Nephron (organoid): ENCODE data around the gene PGAM1.

ENCODE experiments used
- H3K27ac Mint-ChIP-seq, 3 experiments: 2 replicates each; pipeline ENCODE4 v1.8.0; 2020; ENCODE audit warnings: mixed read lengths in 3 of 3, mild to moderate bottlenecking in 2 of 3, moderate library complexity in 1 of 3
- H3K27me3 Mint-ChIP-seq: 2 replicates; pipeline ENCODE4 v1.8.0; 2021; ENCODE audit warnings: low read depth, mild to moderate bottlenecking, moderate library complexity, mixed read lengths
- H3K36me3 Mint-ChIP-seq: 2 replicates; pipeline ENCODE4 v1.8.0; 2020; ENCODE audit warnings: low read depth, mixed read lengths
- H3K4me1 Mint-ChIP-seq: 2 replicates; pipeline ENCODE4 v1.8.0; 2020; ENCODE audit warnings: mixed read lengths
- H3K4me3 Mint-ChIP-seq, 3 experiments: 2 replicates each; pipeline ENCODE4 v1.8.0; 2020; ENCODE audit warnings: mild to moderate bottlenecking in 3 of 3, mixed read lengths in 3 of 3, moderate library complexity in 2 of 3
- H3K9me3 Mint-ChIP-seq: 2 replicates; pipeline ENCODE4 v1.8.0; 2020; ENCODE audit warnings: mixed read lengths
- CTCF ChIP-seq, 3 experiments: fragments of 200-600 bp; sonication (generic); IDR thresholded peaks; one replicate each; pipeline ENCODE4 v1.5.0; 2021; ENCODE audit warnings: antibody characterized with exemption in 3 of 3; ENCODE audit not compliant: unreplicated experiment in 3 of 3

PGAM1 gene

DNA sequence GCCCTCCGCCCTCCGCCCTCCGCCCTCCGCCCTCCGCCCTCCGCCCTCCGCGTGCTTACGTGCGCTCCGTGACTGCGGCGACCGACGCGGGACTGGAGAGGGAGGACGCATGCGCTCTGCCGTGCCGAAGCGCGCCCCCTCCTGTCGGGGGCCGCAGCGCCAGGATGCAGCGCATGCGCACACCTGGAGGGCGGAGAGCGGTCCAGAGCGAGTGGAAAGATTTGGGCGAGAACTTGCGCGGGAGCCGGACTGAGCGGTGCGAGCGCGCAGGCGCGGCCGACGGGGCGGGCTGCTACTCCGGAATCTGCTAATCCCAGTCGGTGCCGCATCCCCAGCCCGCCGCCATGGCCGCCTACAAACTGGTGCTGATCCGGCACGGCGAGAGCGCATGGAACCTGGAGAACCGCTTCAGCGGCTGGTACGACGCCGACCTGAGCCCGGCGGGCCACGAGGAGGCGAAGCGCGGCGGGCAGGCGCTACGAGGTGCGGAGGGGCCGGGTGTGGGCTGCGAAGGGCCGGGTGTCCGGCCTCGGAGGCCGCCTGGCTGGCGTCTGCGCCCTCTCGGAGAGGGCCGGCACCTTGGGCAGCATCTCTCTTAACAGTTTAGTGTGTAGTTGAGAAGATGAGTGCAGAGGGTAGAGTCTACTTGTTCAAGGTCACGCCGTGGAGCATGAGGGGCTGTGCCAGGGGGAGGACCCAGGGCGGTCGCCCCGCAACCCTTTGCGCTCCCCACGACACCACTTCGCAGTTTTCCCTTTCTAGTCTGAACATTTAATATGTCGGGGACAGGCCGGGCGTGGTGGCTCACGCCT, at the start of gene PGAM1:
TSS of gene PGAM1 (plus strand) at position 228 of the 812 bp plus-strand sequence. CDS start at position 345, 117 bp downstream.
- no peaks in the 10 kb centered on the region for H3K9me3 Mint-ChIP-seq
- peak within 1 kb of the TSS; percentile 93 to 94 (median 93) for H3K4me3 Mint-ChIP-seq
- H3K36me3 Mint-ChIP-seq = peaks cover 23% of the 10 kb centered on the region
- TF ChIP-seq CTCF (IDR thresholded peaks at IDR 0.05; ENCODE audit: unreplicated experiment in 3 of 3) = peak; percentile 44 to 61 (median 47)
- peaks cover 24% of the 10 kb centered on the region for H3K4me1 Mint-ChIP-seq
- H3K27ac Mint-ChIP-seq = peak within 1 kb of the TSS; percentile 76 to 91 (median 89)
- no peaks in the 10 kb centered on the region for H3K27me3 Mint-ChIP-seq

DNA sequence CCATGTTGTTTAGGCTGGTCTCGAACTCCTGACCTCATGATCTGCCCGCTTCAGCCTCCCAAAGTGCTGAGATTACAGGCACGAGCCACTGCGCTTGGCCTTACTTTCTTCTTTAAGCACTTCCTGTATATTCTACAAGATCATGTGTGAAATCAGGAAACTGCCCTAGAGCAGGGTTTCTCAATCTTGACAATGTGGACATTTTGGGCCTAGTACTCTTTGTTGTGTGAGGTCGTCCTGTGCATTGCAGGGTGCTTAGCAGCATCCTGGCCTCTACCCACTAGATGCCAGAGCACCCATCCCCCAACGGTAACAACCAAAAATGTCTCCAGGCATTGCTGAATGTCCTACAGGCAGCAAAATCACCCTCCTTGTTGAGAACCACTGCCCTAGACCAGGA, 49.6 kb upstream of the PGAM1 start:
- no peak for TF ChIP-seq CTCF (IDR thresholded peaks at IDR 0.05; ENCODE audit: unreplicated experiment in 3 of 3)
- Mint-ChIP-seq H3K27me3 (no peaks in the 10 kb centered on the region), H3K4me3 (no peak overlapping the region), H3K36me3 (peaks cover 31% of the 10 kb centered on the region), H3K27ac (no peak overlapping the region), H3K9me3 (no peaks in the 10 kb centered on the region), H3K4me1 (no peaks in the 10 kb centered on the region)

DNA sequence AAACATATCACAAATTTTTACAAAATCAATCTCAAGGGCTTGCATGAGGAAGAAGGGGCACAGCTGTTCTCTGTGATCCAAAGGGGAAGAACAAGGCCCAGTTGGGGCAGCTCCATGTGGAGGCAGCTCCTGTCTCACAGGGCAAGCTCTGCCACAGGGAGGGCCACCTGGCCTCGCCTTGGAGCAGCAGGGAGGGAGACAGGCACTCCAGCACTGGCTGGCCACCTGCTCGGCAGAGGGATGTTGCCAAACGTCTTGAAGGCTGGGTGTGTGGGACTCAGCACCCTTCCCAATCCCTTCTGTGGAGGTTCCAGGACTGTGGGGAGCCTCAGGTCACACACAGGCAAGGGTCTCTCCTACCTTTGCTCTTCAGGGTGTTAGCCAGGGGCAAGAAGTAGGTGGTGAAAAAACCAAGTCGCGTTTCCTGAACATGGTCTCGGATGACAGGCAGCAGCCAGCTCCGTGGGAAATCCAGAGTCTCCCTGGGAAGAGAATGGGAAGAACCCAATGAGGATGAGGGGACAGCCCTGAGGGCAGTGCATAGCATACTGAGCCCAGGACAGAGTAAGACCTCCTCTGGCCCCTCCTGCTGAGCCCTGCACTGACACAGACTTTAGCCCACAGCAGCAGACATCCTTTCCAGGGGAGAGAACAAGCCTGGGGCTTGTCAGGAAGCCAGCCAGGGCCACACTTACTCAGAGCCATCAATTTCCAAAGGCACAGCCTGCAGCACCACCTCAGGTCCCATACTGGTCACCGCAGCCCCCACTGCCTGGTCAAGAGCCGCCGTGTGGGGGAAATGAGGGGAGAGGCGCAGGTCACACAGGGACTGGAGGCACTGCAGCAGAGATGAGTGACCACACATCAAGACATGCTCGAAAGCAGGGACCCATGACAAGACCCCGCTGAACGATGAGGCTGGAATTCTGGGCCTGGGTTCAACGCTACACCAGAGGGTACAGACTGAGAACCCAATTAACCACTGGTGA, 46.8 kb upstream of the PGAM1 start:
- H3K36me3 Mint-ChIP-seq = peaks cover 18% of the 10 kb centered on the region
- H3K9me3 Mint-ChIP-seq = no peaks in the 10 kb centered on the region
- no peaks in the 10 kb centered on the region for H3K27me3 Mint-ChIP-seq
- TF ChIP-seq CTCF (IDR thresholded peaks at IDR 0.05; ENCODE audit: unreplicated experiment in 3 of 3) = no peak
- H3K4me3 Mint-ChIP-seq = no peak overlapping the region
- H3K27ac Mint-ChIP-seq = no peak overlapping the region
- no peaks in the 10 kb centered on the region for H3K4me1 Mint-ChIP-seq

GRCh38 chr10:97380516-97380915, 45.5 kb upstream of the PGAM1 start:
- Mint-ChIP-seq H3K4me3 (no peak overlapping the region), H3K36me3 (peaks cover 20% of the 10 kb centered on the region), H3K27ac (no peak overlapping the region), H3K4me1 (no peaks in the 10 kb centered on the region), H3K9me3 (no peaks in the 10 kb centered on the region), H3K27me3 (no peaks in the 10 kb centered on the region)
- TF ChIP-seq CTCF (IDR thresholded peaks at IDR 0.05; ENCODE audit: unreplicated experiment in 3 of 3) = no peak

GRCh38 chr10:97381626-97382025, 44.4 kb upstream of the PGAM1 start:
- H3K9me3 Mint-ChIP-seq = no peaks in the 10 kb centered on the region
- no peak overlapping the region for H3K27ac Mint-ChIP-seq
- no peak for TF ChIP-seq CTCF (IDR thresholded peaks at IDR 0.05; ENCODE audit: unreplicated experiment in 3 of 3)
- no peaks in the 10 kb centered on the region for H3K4me1 Mint-ChIP-seq
- no peaks in the 10 kb centered on the region for H3K27me3 Mint-ChIP-seq
- peaks cover 20% of the 10 kb centered on the region for H3K36me3 Mint-ChIP-seq
- H3K4me3 Mint-ChIP-seq = no peak overlapping the region
